Measurements from ENCODE around the gene BMAL1.

DNA sequence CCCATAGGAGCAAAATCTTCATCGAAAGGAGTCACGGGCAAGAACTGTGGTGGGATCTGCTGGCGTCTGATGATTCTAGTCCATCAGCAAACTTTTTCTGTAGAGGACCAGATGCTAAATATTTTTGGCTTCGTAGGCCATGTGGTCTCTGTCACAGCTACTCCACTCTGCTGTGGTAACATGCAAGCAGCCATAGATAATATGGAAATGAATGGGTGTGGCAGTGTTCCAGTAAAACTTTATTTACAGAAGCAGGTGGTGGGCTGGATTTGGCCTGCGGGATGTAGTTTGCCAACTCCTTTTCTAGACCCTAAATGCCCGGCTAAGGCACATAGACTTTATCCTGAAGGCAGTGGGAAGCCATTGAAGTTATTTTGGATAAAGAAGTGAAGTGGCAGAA is 32.9 kb downstream of the BMAL1 start:
- no peak for TF ChIP-seq POLR2AphosphoS5 (IDR thresholded peaks at IDR 0.05; ENCODE audit: low read depth, low read length)
- no peak for TF ChIP-seq POLR2A (IDR thresholded peaks at IDR 0.05; ENCODE audit: low read depth, low read length)
- no peak for TF ChIP-seq TAF1 (IDR thresholded peaks at IDR 0.05; ENCODE audit: borderline replicate concordance, low read depth, low read length)
